ENCODE data around the gene CTAG2. TPM values are rescaled to one million over a fixed set of nuclear protein-coding genes. Genes with fewer than 3 reads are reported as not detected.

Gene CTAG2
- total and polyA plus RNA-seq, 2 donors (not counting 3 experiments of a cell fraction or from before 2014, with no cell fraction given): not detected

DNA sequence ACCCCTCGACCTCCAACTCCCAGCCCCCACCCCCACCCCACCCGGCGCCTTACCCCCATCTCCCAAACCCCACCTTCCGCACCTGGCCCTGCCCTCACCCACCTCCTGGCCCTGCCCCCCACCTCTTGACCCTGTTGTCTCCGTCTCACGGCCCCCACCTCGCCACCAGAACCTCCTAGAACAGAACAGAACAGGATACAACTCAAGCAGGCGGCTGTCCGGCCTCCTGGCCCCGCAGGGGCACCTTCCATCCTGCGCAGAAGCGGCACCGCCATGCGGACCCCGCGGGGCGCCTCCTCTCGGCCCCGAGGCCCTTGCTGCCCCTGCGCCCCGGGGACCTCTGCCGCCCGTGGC, 354 bp downstream of the CTAG2 start:
- no peak overlapping the region for H3K4me3 ChIP-seq (replicated peaks in 1 of 3; ENCODE audit: insufficient read depth in 1 of 3, low read depth in 1 of 3, low read length in 3 of 3)
- H3K9ac ChIP-seq (replicated peaks; ENCODE audit: extremely low read depth, insufficient read depth, low read length): no peak overlapping the region
- TF ChIP-seq POLR2AphosphoS5 (IDR thresholded peaks at IDR 0.05; ENCODE audit: insufficient read depth, low read depth, low read length) (no peak), FOS (IDR thresholded peaks at IDR 0.05; ENCODE audit: borderline replicate concordance, insufficient read depth, low read length) (no peak), POLR2A (IDR thresholded peaks at IDR 0.05; ENCODE audit: low read depth, low read length) (no peak), GATA2 (IDR thresholded peaks at IDR 0.05; ENCODE audit: insufficient read depth, insufficient read length, low read depth, low read length) (no peak), MYC (IDR thresholded peaks at IDR 0.05; ENCODE audit: low read depth, low read length) (no peak), EZH2 (IDR thresholded peaks at IDR 0.05; ENCODE audit: borderline replicate concordance, low read depth, low read length, severe bottlenecking) (no peak), JUN (IDR thresholded peaks at IDR 0.05; ENCODE audit: borderline replicate concordance, insufficient read depth, insufficient read length, low read depth) (no peak)
- TF ChIP-seq, protein P1, sequence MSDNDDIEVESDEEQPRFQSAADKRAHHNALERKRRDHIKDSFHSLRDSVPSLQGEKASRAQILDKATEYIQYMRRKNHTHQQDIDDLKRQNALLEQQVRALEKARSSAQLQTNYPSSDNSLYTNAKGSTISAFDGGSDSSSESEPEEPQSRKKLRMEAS (IDR thresholded peaks at IDR 0.05; ENCODE audit: insufficient read depth, insufficient read length): no peak
- TF ChIP-seq, protein P2, sequence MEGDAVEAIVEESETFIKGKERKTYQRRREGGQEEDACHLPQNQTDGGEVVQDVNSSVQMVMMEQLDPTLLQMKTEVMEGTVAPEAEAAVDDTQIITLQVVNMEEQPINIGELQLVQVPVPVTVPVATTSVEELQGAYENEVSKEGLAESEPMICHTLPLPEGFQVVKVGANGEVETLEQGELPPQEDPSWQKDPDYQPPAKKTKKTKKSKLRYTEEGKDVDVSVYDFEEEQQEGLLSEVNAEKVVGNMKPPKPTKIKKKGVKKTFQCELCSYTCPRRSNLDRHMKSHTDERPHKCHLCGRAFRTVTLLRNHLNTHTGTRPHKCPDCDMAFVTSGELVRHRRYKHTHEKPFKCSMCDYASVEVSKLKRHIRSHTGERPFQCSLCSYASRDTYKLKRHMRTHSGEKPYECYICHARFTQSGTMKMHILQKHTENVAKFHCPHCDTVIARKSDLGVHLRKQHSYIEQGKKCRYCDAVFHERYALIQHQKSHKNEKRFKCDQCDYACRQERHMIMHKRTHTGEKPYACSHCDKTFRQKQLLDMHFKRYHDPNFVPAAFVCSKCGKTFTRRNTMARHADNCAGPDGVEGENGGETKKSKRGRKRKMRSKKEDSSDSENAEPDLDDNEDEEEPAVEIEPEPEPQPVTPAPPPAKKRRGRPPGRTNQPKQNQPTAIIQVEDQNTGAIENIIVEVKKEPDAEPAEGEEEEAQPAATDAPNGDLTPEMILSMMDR (IDR thresholded peaks at IDR 0.05; ENCODE audit: extremely low read depth in 1 of 2, insufficient read depth in 1 of 2, low read depth in 1 of 2, low read length in 2 of 2): no peak
- H4K20me1 ChIP-seq (replicated peaks; ENCODE audit: control insufficient read depth, extremely low read depth, insufficient read depth, low read length): no peaks in the 10 kb centered on the region
- no peaks in the 10 kb centered on the region for H3K27me3 ChIP-seq (ENCODE audit: control insufficient read depth in 2 of 2, insufficient read depth in 2 of 2, low read length in 2 of 2)
- no TSS peak for BruUV-seq (replicated peaks)
- ChIA-PET CTCF (no interaction called here), POLR2A (no interaction called here)
- no peak overlapping the region for H3K27ac ChIP-seq (ENCODE audit: insufficient read depth, low read depth, low read length)
- no peaks in the 10 kb centered on the region for H3K9me1 ChIP-seq (replicated peaks; ENCODE audit: control insufficient read depth, extremely low read depth, insufficient read depth, low read length)
- dilution Hi-C loops (cut with MboI; ENCODE audit: extremely low pct_ligation_motif_present, low sequenced_read_pairs): no loop called here
- no peak for DNase-seq (ENCODE audit: low read depth, low spot score)
- H3K4me2 ChIP-seq (ENCODE audit: insufficient read depth, low read length): no peak overlapping the region
- H3K79me2 ChIP-seq (ENCODE audit: control insufficient read depth, insufficient read depth, low read length): no peaks in the 10 kb centered on the region
- H3K36me3 ChIP-seq (ENCODE audit: control insufficient read depth in 2 of 2, extremely low read depth in 1 of 2, insufficient read depth in 2 of 2, low read length in 2 of 2): no peaks in the 10 kb centered on the region
- intact Hi-C loops (cut with micrococcal nuclease): no loop called here
- FAIRE-seq: no peak
- peaks cover 5% of the 10 kb centered on the region for H3K4me1 ChIP-seq (ENCODE audit: control insufficient read depth, extremely low read depth, insufficient read depth, low read length)
- H2AFZ ChIP-seq (ENCODE audit: low read depth, low read length): no peak overlapping the region
- H3K9me3 ChIP-seq (replicated peaks; ENCODE audit: control insufficient read depth, insufficient read depth, low read length): no peaks in the 10 kb centered on the region
